A549 (cell line): ENCODE measurements around the gene KIAA2012. TPM values are rescaled to one million over a fixed set of nuclear protein-coding genes. Genes with fewer than 3 reads are reported as not detected.
"Not testable (repeated sequence)": the region's sequence is repeated elsewhere in the genome, so short reads cannot be mapped to it uniquely, and the experiment has no call there.

Source experiments
- ATAC-seq, 2 experiments: fragments of 200-7000 bp in 1 of 2; fragments of >200 bp in 1 of 2; cut with Nextera tagmentation in 1 of 2; cut with Tn5 transposase in 1 of 2; 3 replicates each; pipeline versions ENCODE4 v1.8.0 to v1.9.1; 2018 to 2020; ENCODE audit warnings: mild to moderate bottlenecking in 1 of 2, moderate library complexity in 1 of 2
- CTCF ChIA-PET: fragments of 300-600 bp; sonication (Branson Sonifier 250); formaldehyde crosslinking; extraction: SDS; loops from one replicate; lab custom pipeline; 2021; ENCODE audit warnings: antibody characterized with exemption, inconsistent platforms; lab: Yijun Ruan, JAX
- POLR2A ChIA-PET: fragments of 350-600 bp; formaldehyde crosslinking; extraction: SDS; loops from one replicate; lab custom pipeline; 2021; ENCODE audit warnings: antibody characterized with exemption, inconsistent platforms; lab: Yijun Ruan, JAX
- DNase-seq, 2 experiments: peaks; one replicate each; pipeline versions ENCODE4 v3.0.0 to v3.0.0-alpha.2; 2011 to 2016; ENCODE audit warnings: low read depth in 1 of 2, low spot score in 1 of 2
- FAIRE-seq: peaks from 2 replicates; lab custom pipeline; 2011; peaks lifted over from hg19 to GRCh38; lab: Jason Lieb, UNC
- H3K27ac ChIP-seq, 2 experiments: fragments of >200 bp; sonication (Bioruptor Twin); formaldehyde crosslinking; 3 replicates each; pipeline ENCODE4 v1.5.1; 2016 to 2017
- H3K4me1 ChIP-seq: fragments of >200 bp; sonication (Bioruptor Twin); formaldehyde crosslinking; 3 replicates; pipeline ENCODE4 v1.6.1; 2016
- H3K4me2 ChIP-seq: fragments of >200 bp; sonication (Bioruptor Twin); formaldehyde crosslinking; 3 replicates; pipeline ENCODE4 v1.6.1; 2016
- H3K4me3 ChIP-seq: fragments of >200 bp; sonication (Bioruptor Twin); formaldehyde crosslinking; 3 replicates; pipeline ENCODE4 v1.5.1; 2016
- H3K9me3 ChIP-seq: fragments of >200 bp; sonication (Bioruptor Twin); formaldehyde crosslinking; 3 replicates; pipeline ENCODE4 v1.6.1; 2016
- ATOH8 ChIP-seq: fragments of 250-450 bp; sonication (Bioruptor Pico); IDR thresholded peaks from 2 replicates; pipeline ENCODE4 v1.5.0; 2020; ENCODE audit warnings: low read depth, mild to moderate bottlenecking, moderate library complexity
- BHLHE40 ChIP-seq: IDR thresholded peaks from 2 replicates; pipeline ENCODE4 v1.6.1; 2012; ENCODE audit warnings: low read depth, low read length, inconsistent platforms
- CBX8 ChIP-seq: fragments of 200-600 bp; sonication (generic); IDR thresholded peaks from 2 replicates; pipeline ENCODE4 v1.6.1; 2016
- CHD2 ChIP-seq: fragments of 150-350 bp; IDR thresholded peaks from 2 replicates; pipeline ENCODE4 v1.6.1; 2014; ENCODE audit warnings: low read length; ENCODE audit not compliant: partially characterized antibody
- EHF ChIP-seq: fragments of 250-450 bp; sonication (Bioruptor Pico); IDR thresholded peaks from 2 replicates; pipeline ENCODE4 v1.5.0; 2020; ENCODE audit warnings: mild to moderate bottlenecking
- ESRRA ChIP-seq: fragments of 150-350 bp; IDR thresholded peaks from 2 replicates; pipeline ENCODE4 v1.6.1; 2014; ENCODE audit warnings: mild to moderate bottlenecking, low read length, borderline replicate concordance
- FOSB ChIP-seq: fragments of 250-450 bp; sonication (Bioruptor Pico); IDR thresholded peaks from 2 replicates; pipeline ENCODE4 v1.5.0; 2020; ENCODE audit warnings: mild to moderate bottlenecking, moderate library complexity
- FOSL2 ChIP-seq, 2 experiments: fragments of 450-650 bp in 1 of 2; fragments of >200 bp in 1 of 2; sonication (Bioruptor Twin) in 1 of 2; formaldehyde crosslinking; IDR thresholded peaks; 2 replicates each; pipeline versions ENCODE4 v1.5.0 to v1.6.1; 2016 to 2020; ENCODE audit warnings: mild to moderate bottlenecking in 1 of 2, moderate library complexity in 1 of 2
- GATA3 ChIP-seq: IDR thresholded peaks from 2 replicates; pipeline ENCODE4 v1.6.1; 2012; ENCODE audit warnings: borderline replicate concordance
- HES2 ChIP-seq: fragments of >200 bp; sonication (Bioruptor Twin); formaldehyde crosslinking; IDR thresholded peaks from 2 replicates; pipeline ENCODE4 v1.6.1; 2016
- HOXB13 ChIP-seq: fragments of 250-450 bp; sonication (Bioruptor Pico); IDR thresholded peaks from 2 replicates; pipeline ENCODE4 v1.5.0; 2020; ENCODE audit warnings: low read depth, mild to moderate bottlenecking, moderate library complexity
- HOXB5 ChIP-seq: fragments of 250-450 bp; sonication (Bioruptor Pico); IDR thresholded peaks from 2 replicates; pipeline ENCODE4 v1.5.0; 2020; ENCODE audit warnings: mild to moderate bottlenecking, moderate library complexity
- JUN ChIP-seq, 2 experiments: fragments of >200 bp; sonication (Bioruptor Twin); formaldehyde crosslinking; IDR thresholded peaks; 2 replicates in 1 of 2; 3 replicates in 1 of 2; pipeline ENCODE4 v1.6.1; 2016 to 2017
- KDM5A ChIP-seq: fragments of 200-600 bp; sonication (generic); IDR thresholded peaks from 2 replicates; pipeline ENCODE4 v1.6.1; 2016; ENCODE audit warnings: antibody characterized with exemption, mild to moderate bottlenecking
- MAX ChIP-seq: IDR thresholded peaks from 2 replicates; pipeline ENCODE4 v1.6.1; 2012
- MYC ChIP-seq: IDR thresholded peaks from 2 replicates; pipeline ENCODE4 v1.6.1; 2012; ENCODE audit warnings: mild to moderate bottlenecking, inconsistent platforms, low read length, improper control_type of control experiment, borderline replicate concordance
- NFE2L2 ChIP-seq: fragments of 150-350 bp; conservative IDR thresholded peaks from 2 replicates; pipeline ENCODE4 v1.6.1; 2014; ENCODE audit warnings: low read length
- NPAS2 ChIP-seq: fragments of 250-450 bp; sonication (Bioruptor Pico); IDR thresholded peaks from 2 replicates; pipeline ENCODE4 v1.8.0; 2022; ENCODE audit warnings: mild to moderate bottlenecking, moderate library complexity, borderline replicate concordance
- PHF8 ChIP-seq: fragments of 200-600 bp; sonication (generic); IDR thresholded peaks from 2 replicates; pipeline ENCODE4 v1.6.1; 2016; ENCODE audit warnings: low read depth, mild to moderate bottlenecking, antibody characterized with exemption, moderate library complexity, borderline replicate concordance
- POLR2AphosphoS2 ChIP-seq: conservative IDR thresholded peaks from 2 replicates; pipeline ENCODE4 v1.6.1; 2012; ENCODE audit warnings: low read length, improper control_type of control experiment, inconsistent platforms
- RCOR1 ChIP-seq: fragments of 150-350 bp; IDR thresholded peaks from 2 replicates; pipeline ENCODE4 v1.6.1; 2014; ENCODE audit warnings: antibody characterized with exemption, low read length, low read depth
- REST ChIP-seq: fragments of 200-600 bp; sonication (generic); IDR thresholded peaks from 2 replicates; pipeline ENCODE4 v1.6.1; 2016; ENCODE audit warnings: antibody characterized with exemption, mild to moderate bottlenecking, moderate library complexity
- RNF2 ChIP-seq: fragments of 200-600 bp; sonication (generic); IDR thresholded peaks from 2 replicates; pipeline ENCODE4 v1.6.1; 2016; ENCODE audit warnings: low read depth, mild to moderate bottlenecking, antibody characterized with exemption, moderate library complexity, borderline replicate concordance
- SMC3 ChIP-seq: fragments of >200 bp; sonication (Bioruptor Twin); formaldehyde crosslinking; IDR thresholded peaks from 3 replicates; pipeline ENCODE4 v1.6.1; 2018; ENCODE audit warnings: inconsistent platforms
- SREBF2 ChIP-seq: fragments of 450-650 bp; IDR thresholded peaks from 2 replicates; pipeline ENCODE4 v1.6.1; 2014; ENCODE audit warnings: mild to moderate bottlenecking, moderate library complexity
- TFCP2L1 ChIP-seq: fragments of 250-450 bp; sonication (Bioruptor Pico); IDR thresholded peaks from 2 replicates; pipeline ENCODE4 v1.5.0; 2021; ENCODE audit warnings: mild to moderate bottlenecking
- USF2 ChIP-seq: fragments of 450-650 bp; IDR thresholded peaks from 2 replicates; pipeline ENCODE4 v1.6.1; 2014; ENCODE audit warnings: antibody characterized with exemption
- ZFP36 ChIP-seq: fragments of 450-650 bp; IDR thresholded peaks from 2 replicates; pipeline ENCODE4 v1.6.1; 2014; ENCODE audit warnings: borderline replicate concordance; ENCODE audit not compliant: partially characterized antibody
- ZNF302 ChIP-seq: fragments of 250-450 bp; sonication (Bioruptor Pico); IDR thresholded peaks from 2 replicates; pipeline ENCODE4 v1.9.0; 2021; ENCODE audit warnings: inconsistent platforms, mild to moderate bottlenecking, moderate library complexity
- WGBS: methylation state at CpG from one replicate; pipeline ENCODE4 v1.1.6; 2017; ENCODE audit errors: missing lambda C conversion rate; 5-methylcytosine and 5-hydroxymethylcytosine counted together
- polyA plus RNA-seq, 4 experiments: library from polyadenylated mRNA; depleted of rRNA in 3 of 4; stranded (reverse); fragments of >200 nt; fragmentation: RNase III in 1 of 4; extraction: RNeasy Plus Mini Kit Qiagen cat#74134 plus additional on column Dnase treatment in 1 of 4; gene quantifications; 2 replicates in 3 of 4; 3 replicates in 1 of 4; pipeline ENCODE4 v1.2.3, GENCODE V29; 2011 to 2017

Gene KIAA2012
- polyA plus RNA-seq, 2 of the 4 experiments (the other 2 are of a cell fraction) = 0.01 to 0.04 TPM

- CTCF ChIA-PET = interaction anchor here (2.2 kb wide), 1 partner anchor 22 kb away, joined by 8 read pairs; no protein-coding TSS in a partner anchor
- H3K27ac ChIP-seq = peak overlapping the region; percentile 40 to 83; a peak in 5 of 6 replicates
Measured at GRCh38 chr2:202136039-202136438, 63.0 kb downstream of the KIAA2012 start.

GRCh38 chr2:202136526-202136925 is 63.5 kb downstream of the KIAA2012 start:
- H3K4me2 ChIP-seq = no peak overlapping the region
- POLR2A ChIA-PET = no interaction called here

More at GRCh38 chr2:202136039-202136438, 63.0 kb downstream of the KIAA2012 start:
- WGBS = 94% methylated on average over 18 of the region's 18 CpGs
- not testable (repeated sequence) for H3K4me3 ChIP-seq, FAIRE-seq, DNase-seq, ATAC-seq, H3K9me3 ChIP-seq
- POLR2A ChIA-PET = interaction anchor here (0.5 kb wide), 1 partner anchor 20 kb away, joined by 3 read pairs; no protein-coding TSS in a partner anchor
- peaks cover 27% of the 10 kb centered on the region for H3K4me1 ChIP-seq
- peak overlapping the region; percentile 59 for H3K4me2 ChIP-seq

GRCh38 chr2:202140522-202141252 is 67.6 kb downstream of the KIAA2012 start:
- no peak overlapping the region for H3K4me2 ChIP-seq
- POLR2A ChIA-PET = no interaction called here
- ATAC-seq = no peak; a peak in 1 of 6 replicates
- H3K4me1 ChIP-seq = peaks cover 11% of the 10 kb centered on the region
- CTCF ChIA-PET = interaction anchor here (0.6 kb wide), 1 partner anchor 236 kb away, joined by 3 read pairs; no protein-coding TSS in a partner anchor
- FAIRE-seq = no peak
- H3K9me3 ChIP-seq = no peaks in the 10 kb centered on the region
- TF ChIP-seq ZFP36 (no peak), SMC3 (no peak), BHLHE40 (no peak), HOXB13 (CRISPR knock-in tag) (no peak), ATOH8 (no peak), ZNF302 (CRISPR knock-in tag) (no peak), NPAS2 (CRISPR knock-in tag) (no peak), MYC (no peak), PHF8 (no peak), EHF (CRISPR knock-in tag) (no peak), JUN (IDR thresholded peaks at IDR 0.05) (no peak), REST (no peak), RNF2 (no peak), MAX (no peak), FOSB (CRISPR knock-in tag) (no peak), RCOR1 (no peak)
- 77% methylated on average over 12 of the region's 12 CpGs for WGBS
- H3K4me3 ChIP-seq = no peak overlapping the region
- H3K27ac ChIP-seq = no peak overlapping the region
- no peak for DNase-seq

More at GRCh38 chr2:202136526-202136925, 63.5 kb downstream of the KIAA2012 start:
- Histone ChIP-seq H3K9me3 (no peaks in the 10 kb centered on the region), H3K4me3 (no peak overlapping the region), H3K27ac (peak overlapping the region in 1 of 2 experiments; percentile 83; a peak in 4 of 6 replicates), H3K4me1 (peaks cover 27% of the 10 kb centered on the region)
- TF ChIP-seq KDM5A (no peak), NFE2L2 (no peak), ESRRA (no peak), NPAS2 (CRISPR knock-in tag) (no peak), USF2 (no peak), TFCP2L1 (CRISPR knock-in tag) (no peak), HOXB5 (CRISPR knock-in tag) (no peak), RNF2 (no peak), GATA3 (no peak), MYC (no peak), SMC3 (no peak), CHD2 (no peak), CBX8 (no peak), PHF8 (no peak), POLR2AphosphoS2 (no peak), SREBF2 (no peak), HES2 (no peak), FOSL2 (IDR thresholded peaks at IDR 0.05) (no peak), FOSL2 (CRISPR knock-in tag; IDR thresholded peaks at IDR 0.05) (no peak)
- DNase-seq (no peak), ATAC-seq (no peak), FAIRE-seq (no peak)
- CTCF ChIA-PET = interaction anchor here (1.1 to 2.2 kb wide), 2 partner anchors 18 to 22 kb away, joined by 5 to 8 read pairs; no protein-coding TSS in a partner anchor
- WGBS = 95% methylated on average over 5 of the region's 36 CpGs
